CD4-positive, CD25-positive, alpha-beta regulatory T cell (primary cell): ENCODE data around the gene OPN3. TPM values are rescaled to one million over a fixed set of nuclear protein-coding genes. Genes with fewer than 3 reads are reported as not detected.

Source experiments
- ATAC-seq, 2 donors: fragments of 150-1000 bp; cut with Tn5 transposase; one replicate each; pipeline ENCODE4 v1.10.0; 2021; ENCODE audit warnings: low read depth in 2 of 2, moderate number of reproducible peaks in 2 of 2, moderate library complexity in 1 of 2
- DNase-seq, 3 donors: peaks; one replicate each; pipeline versions ENCODE4 v3.0.0 to v3.0.0-alpha.2; 2012 to 2022; ENCODE audit warnings: mixed read lengths in 1 of 3
- H3K27ac ChIP-seq: one replicate; pipeline ENCODE4 v1.7.0; 2013; ENCODE audit warnings: mild to moderate bottlenecking, low read length; ENCODE audit not compliant: insufficient read depth, poor library complexity, severe bottlenecking
- H3K27me3 ChIP-seq: one replicate; pipeline ENCODE4 v1.7.0; 2013; ENCODE audit warnings: low read length; ENCODE audit not compliant: control insufficient read depth, insufficient read depth
- H3K36me3 ChIP-seq: one replicate; pipeline ENCODE4 v1.7.0; 2013; ENCODE audit warnings: mild to moderate bottlenecking, low read length, moderate library complexity; ENCODE audit not compliant: control insufficient read depth, insufficient read depth
- H3K4me1 ChIP-seq: 2 replicates; pipeline ENCODE4 v1.7.0; 2013; ENCODE audit warnings: mild to moderate bottlenecking, low read length; ENCODE audit not compliant: insufficient read depth, control insufficient read depth, poor library complexity, severe bottlenecking
- H3K4me3 ChIP-seq: one replicate; pipeline ENCODE4 v1.7.0; 2013; ENCODE audit warnings: low read depth, mild to moderate bottlenecking, low read length, moderate library complexity
- H3K9me3 ChIP-seq, 2 experiments: 1 replicate in 1 of 2; 2 replicates in 1 of 2; pipeline ENCODE4 v1.7.0; 2013; ENCODE audit warnings: low read length in 2 of 2, mild to moderate bottlenecking in 1 of 2, moderate library complexity in 1 of 2; ENCODE audit not compliant: control insufficient read depth in 2 of 2
- H3K27ac Mint-ChIP-seq, 3 donors: one replicate each; pipeline ENCODE4 v1.8.0; 2020 to 2022; ENCODE audit warnings: mild to moderate bottlenecking in 3 of 3, mixed read lengths in 3 of 3, moderate library complexity in 2 of 3
- H3K27me3 Mint-ChIP-seq: one replicate; pipeline ENCODE4 v1.8.0; 2022; ENCODE audit warnings: mild to moderate bottlenecking, mixed read lengths
- H3K36me3 Mint-ChIP-seq: one replicate; pipeline ENCODE4 v1.8.0; 2020; ENCODE audit warnings: mixed read lengths
- H3K4me1 Mint-ChIP-seq, 4 donors: one replicate each; pipeline ENCODE4 v1.8.0; 2020 to 2022; ENCODE audit warnings: mixed read lengths in 4 of 4, mild to moderate bottlenecking in 1 of 4
- H3K4me3 Mint-ChIP-seq, 4 donors: one replicate each; pipeline ENCODE4 v1.8.0; 2020 to 2022; ENCODE audit warnings: mild to moderate bottlenecking in 4 of 4, mixed read lengths in 4 of 4, moderate library complexity in 3 of 4
- H3K9me3 Mint-ChIP-seq, 7 donors: one replicate each; pipeline ENCODE4 v1.8.0; 2020 to 2022; ENCODE audit warnings: mixed read lengths in 7 of 7, mild to moderate bottlenecking in 3 of 7, moderate library complexity in 2 of 7
- polyA plus RNA-seq, 4 donors: library from polyadenylated mRNA; unstranded; fragments of 300-500 nt; fragmentation: Illumina TruSeq; gene quantifications; one replicate each; pipeline ENCODE4 v1.2.3, GENCODE V29; 2021
- total RNA-seq: library from RNA; stranded (reverse); gene quantifications from one replicate; pipeline ENCODE4 v1.2.3, GENCODE V29; 2022

The OPN3 gene
- total and polyA plus RNA-seq, 5 donors from 2014 or later: 3.3 to 20.4 (median 16.9) TPM

- no peak for DNase-seq
- Mint-ChIP-seq H3K36me3 (peaks cover 19% of the 10 kb centered on the region), H3K9me3 (no peaks in the 10 kb centered on the region), H3K27ac (no peak overlapping the region), H3K4me1 (no peaks in the 10 kb centered on the region), H3K27me3 (no peaks in the 10 kb centered on the region), H3K4me3 (no peak overlapping the region)
- no peak for ATAC-seq
- no peaks in the 10 kb centered on the region for H3K27me3 ChIP-seq
- no peaks in the 10 kb centered on the region for H3K4me1 ChIP-seq
- no peaks in the 10 kb centered on the region for H3K36me3 ChIP-seq
- H3K27ac ChIP-seq: no peak overlapping the region
- no peak overlapping the region for H3K4me3 ChIP-seq
- H3K9me3 ChIP-seq: no peaks in the 10 kb centered on the region
Measured at GRCh38 chr1:241606544-241606943, 33.6 kb downstream of the OPN3 start.

GRCh38 chr1:241605146-241605805 is 34.9 kb downstream of the OPN3 start:
- no peak for DNase-seq
- Histone ChIP-seq H3K36me3 (no peaks in the 10 kb centered on the region), H3K4me3 (no peak overlapping the region), H3K9me3 (no peaks in the 10 kb centered on the region), H3K27me3 (no peaks in the 10 kb centered on the region), H3K4me1 (no peaks in the 10 kb centered on the region), H3K27ac (no peak overlapping the region)
- Mint-ChIP-seq H3K9me3 (no peaks in the 10 kb centered on the region), H3K4me1 (peaks cover 0 to 6% (median 0%) of the 10 kb centered on the region in 4 donors), H3K27me3 (no peaks in the 10 kb centered on the region), H3K4me3 (no peak overlapping the region), H3K27ac (no peak overlapping the region), H3K36me3 (peaks cover 27% of the 10 kb centered on the region)
- no peak for ATAC-seq

GRCh38 chr1:241603731-241604245 is 36.4 kb downstream of the OPN3 start:
- Histone ChIP-seq H3K36me3 (no peaks in the 10 kb centered on the region), H3K4me3 (no peak overlapping the region), H3K27ac (no peak overlapping the region), H3K27me3 (no peaks in the 10 kb centered on the region), H3K9me3 (no peaks in the 10 kb centered on the region), H3K4me1 (no peaks in the 10 kb centered on the region)
- H3K27me3 Mint-ChIP-seq: no peaks in the 10 kb centered on the region
- ATAC-seq: no peak
- H3K9me3 Mint-ChIP-seq: no peaks in the 10 kb centered on the region
- H3K4me3 Mint-ChIP-seq: no peak overlapping the region
- DNase-seq: no peak
- no peak overlapping the region for H3K27ac Mint-ChIP-seq
- peaks cover 0 to 6% (median 0%) of the 10 kb centered on the region in 4 donors for H3K4me1 Mint-ChIP-seq
- H3K36me3 Mint-ChIP-seq: peaks cover 27% of the 10 kb centered on the region

- Mint-ChIP-seq H3K27me3 (no peaks in the 10 kb centered on the region), H3K9me3 (no peaks in the 10 kb centered on the region), H3K4me1 (peaks cover 0 to 6% (median 0%) of the 10 kb centered on the region in 4 donors), H3K36me3 (peaks cover 27% of the 10 kb centered on the region), H3K4me3 (no peak overlapping the region), H3K27ac (no peak overlapping the region)
- Histone ChIP-seq H3K27ac (no peak overlapping the region), H3K9me3 (no peaks in the 10 kb centered on the region), H3K36me3 (no peaks in the 10 kb centered on the region), H3K4me1 (no peaks in the 10 kb centered on the region), H3K4me3 (no peak overlapping the region), H3K27me3 (no peaks in the 10 kb centered on the region)
- no peak for ATAC-seq
- DNase-seq: no peak
Measured at GRCh38 chr1:241600496-241600901, 39.7 kb downstream of the OPN3 start.

- ATAC-seq: no peak
- H3K27ac Mint-ChIP-seq: no peak overlapping the region
- H3K9me3 ChIP-seq: no peaks in the 10 kb centered on the region
- H3K27ac ChIP-seq: no peak overlapping the region
- DNase-seq: no peak
- no peaks in the 10 kb centered on the region for H3K27me3 ChIP-seq
- no peaks in the 10 kb centered on the region for H3K4me1 ChIP-seq
- peaks cover 32% of the 10 kb centered on the region for H3K36me3 Mint-ChIP-seq
- H3K9me3 Mint-ChIP-seq: no peaks in the 10 kb centered on the region
- H3K27me3 Mint-ChIP-seq: no peaks in the 10 kb centered on the region
- no peak overlapping the region for H3K4me3 ChIP-seq
- H3K36me3 ChIP-seq: no peaks in the 10 kb centered on the region
- peaks cover 0 to 6% (median 0%) of the 10 kb centered on the region in 4 donors for H3K4me1 Mint-ChIP-seq
- H3K4me3 Mint-ChIP-seq: no peak overlapping the region
Measured at GRCh38 chr1:241598249-241598648, 41.9 kb downstream of the OPN3 start.

GRCh38 chr1:241596633-241597032 is 43.5 kb downstream of the OPN3 start:
- no peaks in the 10 kb centered on the region for H3K36me3 ChIP-seq
- no peak for ATAC-seq
- H3K4me3 Mint-ChIP-seq: no peak overlapping the region

GRCh38 chr1:241593186-241593585 is 47.0 kb downstream of the OPN3 start:
- peak overlapping the region in 1 of 3 donors; percentile 20 for H3K27ac Mint-ChIP-seq
- DNase-seq (no peak), ATAC-seq (no peak)
- H3K4me3 ChIP-seq: no peak overlapping the region
- H3K9me3 Mint-ChIP-seq: no peaks in the 10 kb centered on the region
- no peak overlapping the region for H3K4me3 Mint-ChIP-seq
- no peaks in the 10 kb centered on the region for H3K4me1 ChIP-seq
- no peaks in the 10 kb centered on the region for H3K9me3 ChIP-seq
- H3K36me3 Mint-ChIP-seq: peaks cover 8% of the 10 kb centered on the region
- H3K27me3 Mint-ChIP-seq: no peaks in the 10 kb centered on the region
- no peaks in the 10 kb centered on the region for H3K27me3 ChIP-seq
- no peaks in the 10 kb centered on the region for H3K36me3 ChIP-seq
- H3K4me1 Mint-ChIP-seq: no peaks in the 10 kb centered on the region
- H3K27ac ChIP-seq: no peak overlapping the region

More at GRCh38 chr1:241596633-241597032, 43.5 kb downstream of the OPN3 start:
- Histone ChIP-seq H3K4me1 (no peaks in the 10 kb centered on the region), H3K9me3 (no peaks in the 10 kb centered on the region), H3K4me3 (no peak overlapping the region), H3K27me3 (no peaks in the 10 kb centered on the region), H3K27ac (no peak overlapping the region)
- Mint-ChIP-seq H3K27ac (no peak overlapping the region), H3K4me1 (peaks cover 0 to 6% (median 0%) of the 10 kb centered on the region in 4 donors), H3K36me3 (peaks cover 16% of the 10 kb centered on the region), H3K27me3 (no peaks in the 10 kb centered on the region), H3K9me3 (no peaks in the 10 kb centered on the region)
- no peak for DNase-seq
